ENCODE results near the gene SEZ6.

- TF ChIP-seq RAD21 (IDR thresholded peaks at IDR 0.05; ENCODE audit: low read depth) (no peak), YY1 (IDR thresholded peaks at IDR 0.05; ENCODE audit: low read depth) (no peak), CEBPB (IDR thresholded peaks at IDR 0.05) (no peak), EP300 (IDR thresholded peaks at IDR 0.05; ENCODE audit: borderline replicate concordance) (no peak), TCF12 (IDR thresholded peaks at IDR 0.05; ENCODE audit: low read depth) (no peak)
These were observed 18.8 kb downstream of the SEZ6 start for GRCh38 chr17:28986714-28987655.
